ENCODE measurements around the gene NEURL4.
"Not testable (repeated sequence)": the region's sequence is repeated elsewhere in the genome, so short reads cannot be mapped to it uniquely, and the experiment has no call there.

Gene NEURL4

DNA sequence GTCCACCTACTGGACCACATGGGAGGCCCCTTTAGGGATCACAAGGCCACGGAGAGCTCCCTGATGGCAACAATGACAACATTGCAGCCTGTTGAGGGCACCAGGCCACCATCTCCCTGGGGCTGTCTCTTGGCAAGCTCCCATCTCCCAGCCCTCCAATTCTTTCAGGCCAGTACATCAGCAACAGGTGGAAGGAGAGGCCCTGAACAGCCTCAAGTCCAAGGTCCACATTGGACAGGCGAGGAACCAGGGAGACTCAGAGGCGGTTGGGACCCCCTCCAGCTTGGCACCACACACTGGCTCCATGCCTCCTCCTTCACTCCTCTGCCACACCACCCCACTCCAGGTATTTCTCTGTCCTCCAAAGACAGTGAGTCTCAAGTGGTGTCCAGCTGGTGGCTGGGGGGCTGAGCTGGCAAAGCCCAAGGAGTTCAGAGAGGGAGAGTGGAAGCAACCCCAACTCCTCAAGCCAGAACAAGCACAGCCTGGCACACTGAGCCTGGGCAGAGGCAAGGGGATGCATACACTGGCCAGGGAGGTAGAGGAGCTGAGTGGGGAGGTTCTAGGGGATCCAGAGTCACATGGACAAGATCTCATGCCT is 5.9 kb upstream of the NEURL4 start:
- H3K4me3 ChIP-seq (ENCODE audit: low read depth, low read length): no peak overlapping the region
- DNase-seq (ENCODE audit: low read depth): no peak
- TF ChIP-seq, protein P1, sequence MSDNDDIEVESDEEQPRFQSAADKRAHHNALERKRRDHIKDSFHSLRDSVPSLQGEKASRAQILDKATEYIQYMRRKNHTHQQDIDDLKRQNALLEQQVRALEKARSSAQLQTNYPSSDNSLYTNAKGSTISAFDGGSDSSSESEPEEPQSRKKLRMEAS (IDR thresholded peaks at IDR 0.05; ENCODE audit: low read depth, low read length): no peak
- TF ChIP-seq MYC (IDR thresholded peaks at IDR 0.05; ENCODE audit: low read depth, low read length) (no peak), POLR2A (IDR thresholded peaks at IDR 0.05; ENCODE audit: extremely low read depth, insufficient read length) (no peak)
- TF ChIP-seq, protein P2, sequence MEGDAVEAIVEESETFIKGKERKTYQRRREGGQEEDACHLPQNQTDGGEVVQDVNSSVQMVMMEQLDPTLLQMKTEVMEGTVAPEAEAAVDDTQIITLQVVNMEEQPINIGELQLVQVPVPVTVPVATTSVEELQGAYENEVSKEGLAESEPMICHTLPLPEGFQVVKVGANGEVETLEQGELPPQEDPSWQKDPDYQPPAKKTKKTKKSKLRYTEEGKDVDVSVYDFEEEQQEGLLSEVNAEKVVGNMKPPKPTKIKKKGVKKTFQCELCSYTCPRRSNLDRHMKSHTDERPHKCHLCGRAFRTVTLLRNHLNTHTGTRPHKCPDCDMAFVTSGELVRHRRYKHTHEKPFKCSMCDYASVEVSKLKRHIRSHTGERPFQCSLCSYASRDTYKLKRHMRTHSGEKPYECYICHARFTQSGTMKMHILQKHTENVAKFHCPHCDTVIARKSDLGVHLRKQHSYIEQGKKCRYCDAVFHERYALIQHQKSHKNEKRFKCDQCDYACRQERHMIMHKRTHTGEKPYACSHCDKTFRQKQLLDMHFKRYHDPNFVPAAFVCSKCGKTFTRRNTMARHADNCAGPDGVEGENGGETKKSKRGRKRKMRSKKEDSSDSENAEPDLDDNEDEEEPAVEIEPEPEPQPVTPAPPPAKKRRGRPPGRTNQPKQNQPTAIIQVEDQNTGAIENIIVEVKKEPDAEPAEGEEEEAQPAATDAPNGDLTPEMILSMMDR (IDR thresholded peaks at IDR 0.05; ENCODE audit: low read depth, low read length): no peak

DNA sequence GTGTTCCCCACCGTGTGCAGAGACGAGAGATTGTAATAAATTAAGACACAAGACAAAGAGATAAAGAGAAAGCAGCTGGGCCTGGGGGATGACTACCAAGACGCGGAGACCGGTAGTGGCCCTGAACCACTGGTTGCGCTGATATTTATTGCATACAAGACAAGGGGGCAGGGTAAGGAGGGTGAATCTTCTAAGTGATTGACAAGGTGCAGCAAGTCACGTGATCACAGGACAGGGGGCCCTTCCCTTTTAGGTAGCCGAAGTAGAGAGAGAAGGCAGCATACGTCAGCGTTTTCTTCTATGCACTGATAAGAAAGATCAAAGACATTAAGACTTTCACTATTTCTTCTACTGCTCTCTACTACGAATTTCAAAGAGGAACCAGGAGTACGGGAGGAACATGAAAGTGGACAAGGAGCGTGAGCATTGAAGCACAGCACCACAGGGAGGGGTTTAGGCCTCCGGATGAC is 3.5 kb upstream of the NEURL4 start:
- not testable (repeated sequence) for DNase-seq (ENCODE audit: low read depth); H3K4me3 ChIP-seq (ENCODE audit: low read depth, low read length)

DNA sequence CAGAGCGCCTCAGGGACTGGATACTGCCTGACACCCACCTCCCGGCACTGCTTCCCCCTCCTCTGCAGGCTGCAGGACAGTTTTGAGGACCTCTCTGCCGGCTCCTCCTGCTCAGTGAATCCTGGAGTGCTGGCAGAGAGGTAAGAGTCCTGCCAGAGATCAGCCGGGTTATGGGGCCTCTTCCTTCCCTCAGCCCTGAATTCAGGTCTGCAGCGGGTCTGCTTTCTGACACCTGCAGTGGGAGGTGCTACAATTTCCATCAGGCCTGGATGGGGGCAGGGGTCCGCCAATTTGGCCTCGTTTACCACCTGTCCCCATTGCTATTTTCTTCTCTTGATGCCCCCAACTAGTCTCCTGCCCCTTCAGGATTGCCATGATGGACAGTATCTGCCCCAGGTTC is 3.0 kb upstream of the NEURL4 start:
- TF ChIP-seq, protein P1 (IDR thresholded peaks at IDR 0.05; ENCODE audit: low read depth, low read length): no peak
- TF ChIP-seq POLR2A (IDR thresholded peaks at IDR 0.05; ENCODE audit: extremely low read depth, insufficient read length): no peak
- no peak for TF ChIP-seq MYC (IDR thresholded peaks at IDR 0.05; ENCODE audit: low read depth, low read length)
- TF ChIP-seq, protein P2 (IDR thresholded peaks at IDR 0.05; ENCODE audit: low read depth, low read length): no peak
- no peak overlapping the region for H3K4me3 ChIP-seq (ENCODE audit: low read depth, low read length)
- no peak for DNase-seq (ENCODE audit: low read depth)

DNA sequence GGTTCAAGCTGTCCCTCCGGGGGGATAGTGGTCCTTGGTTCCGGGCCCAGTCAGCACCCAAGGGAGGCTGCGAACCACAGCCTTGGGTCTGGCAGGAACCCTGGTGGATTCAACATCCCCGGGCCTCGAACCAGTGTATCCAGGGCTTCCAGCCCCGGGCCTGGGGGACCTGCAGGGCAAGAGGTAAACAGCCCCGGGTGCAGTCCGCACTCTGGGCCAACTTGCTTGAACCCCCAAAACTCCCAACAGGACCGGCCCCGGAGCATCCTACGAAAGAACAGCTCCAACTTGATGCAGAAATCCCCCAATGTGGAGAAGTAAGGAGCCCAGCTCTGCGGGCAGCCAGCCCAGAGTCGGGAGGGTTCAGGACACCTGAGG is 1.5 kb upstream of the NEURL4 start:
- no peak overlapping the region for H3K4me3 ChIP-seq (ENCODE audit: low read depth, low read length)
- TF ChIP-seq MYC (IDR thresholded peaks at IDR 0.05; ENCODE audit: low read depth, low read length) (no peak), POLR2A (IDR thresholded peaks at IDR 0.05; ENCODE audit: extremely low read depth, insufficient read length) (no peak)
- TF ChIP-seq, protein P1 (IDR thresholded peaks at IDR 0.05; ENCODE audit: low read depth, low read length): no peak
- TF ChIP-seq, protein P2 (IDR thresholded peaks at IDR 0.05; ENCODE audit: low read depth, low read length): no peak
- DNase-seq (ENCODE audit: low read depth): no peak

DNA sequence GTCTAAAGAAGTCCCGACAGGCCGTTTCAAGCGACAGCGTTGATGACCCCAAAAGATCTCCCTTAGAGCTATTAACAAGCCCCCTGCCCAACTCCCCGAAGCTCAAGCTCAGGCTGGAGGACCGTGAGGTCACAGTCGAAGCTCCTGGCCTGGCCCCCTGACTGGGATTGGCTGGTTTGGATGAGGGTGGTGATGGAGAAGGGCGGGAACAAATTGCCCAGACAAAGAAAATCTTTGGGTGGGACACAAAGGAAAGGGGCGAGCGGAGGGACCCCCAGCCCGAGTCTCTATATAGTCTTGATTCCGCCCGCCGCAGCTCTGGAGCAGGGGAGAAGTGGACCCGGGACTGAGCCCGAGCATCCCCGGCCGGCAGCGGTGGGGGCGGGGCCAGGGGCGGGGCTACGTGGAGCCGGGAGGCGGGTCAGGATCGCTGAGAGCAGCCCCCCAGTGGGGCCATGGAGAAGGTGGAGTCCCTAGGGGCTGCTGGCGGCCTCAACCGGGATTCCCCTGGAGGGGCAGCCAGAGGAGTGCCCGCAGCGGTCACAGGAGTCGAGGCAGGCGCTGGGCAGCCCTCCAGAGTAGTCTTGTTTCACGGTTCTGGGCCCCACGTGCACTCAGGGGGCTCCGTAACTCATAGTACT is 982 bp upstream of the NEURL4 start:
- DNase-seq (ENCODE audit: low read depth): peak; percentile 79
- TF ChIP-seq, protein P2 (IDR thresholded peaks at IDR 0.05; ENCODE audit: low read depth, low read length): no peak
- TF ChIP-seq POLR2A (IDR thresholded peaks at IDR 0.05; ENCODE audit: extremely low read depth, insufficient read length): no peak
- TF ChIP-seq, protein P1 (IDR thresholded peaks at IDR 0.05; ENCODE audit: low read depth, low read length): no peak
- no peak for TF ChIP-seq MYC (IDR thresholded peaks at IDR 0.05; ENCODE audit: low read depth, low read length)
- peak overlapping the region; percentile 90 for H3K4me3 ChIP-seq (ENCODE audit: low read depth, low read length)

DNA sequence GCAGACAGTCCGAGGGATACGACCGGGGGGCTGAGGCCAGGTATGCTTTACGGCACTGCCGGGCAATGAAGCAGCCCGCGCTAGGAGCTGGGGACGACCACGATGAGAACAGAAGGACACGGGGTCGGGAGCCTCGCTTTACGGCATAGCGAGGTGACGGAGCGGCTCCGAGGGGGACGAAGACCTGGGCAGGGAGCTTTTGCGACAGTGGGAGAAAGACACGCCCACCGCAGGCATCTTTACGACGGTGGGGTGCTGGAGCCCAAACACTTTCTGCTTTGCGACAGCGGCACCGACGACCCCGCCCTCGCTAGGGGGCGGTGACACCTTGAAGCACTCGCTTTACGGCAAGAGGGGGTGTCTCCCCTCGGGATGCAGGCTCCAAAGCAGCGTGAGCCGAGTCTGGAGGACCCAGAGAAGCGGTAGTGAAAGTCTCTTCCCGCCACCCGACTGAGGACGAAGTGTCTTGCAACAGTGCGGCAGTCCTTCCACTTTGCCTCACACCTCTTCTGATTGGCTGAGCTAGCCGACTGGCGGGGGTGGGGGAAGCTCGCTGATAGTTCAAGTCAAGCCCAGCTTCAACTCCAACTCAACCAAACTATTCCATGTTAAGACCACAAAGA is 350 bp upstream of the NEURL4 start:
- H3K4me3 ChIP-seq (ENCODE audit: low read depth, low read length): peak overlapping the region; percentile 90
- peak; percentile 97 for DNase-seq (ENCODE audit: low read depth)
- TF ChIP-seq, protein P1 (IDR thresholded peaks at IDR 0.05; ENCODE audit: low read depth, low read length): peak; percentile 73
- no peak for TF ChIP-seq POLR2A (IDR thresholded peaks at IDR 0.05; ENCODE audit: extremely low read depth, insufficient read length)
- TF ChIP-seq, protein P2 (IDR thresholded peaks at IDR 0.05; ENCODE audit: low read depth, low read length): no peak
- TF ChIP-seq MYC (IDR thresholded peaks at IDR 0.05; ENCODE audit: low read depth, low read length): peak; percentile 63

All from NB4 (cell line).